HG03103 (cell line): ENCODE results near the gene NEMF.
"Not testable (repeated sequence)": the region's sequence is repeated elsewhere in the genome, so short reads cannot be mapped to it uniquely, and the experiment has no call there.

Experiments used
- ATAC-seq: cut with Tn5 transposase; IDR thresholded peaks from one replicate; pipeline ENCODE4 v1.9.1; 2021; ENCODE audit warnings: low read depth; ENCODE audit not compliant: unreplicated experiment

The NEMF gene

GRCh38 chr14:49852301-49853157 is at the start of gene NEMF:
TSS of gene NEMF (minus strand) at chr14:49852788. CDS start at chr14:49852753, 35 bp downstream.
- ATAC-seq = peak; percentile 71

- no peak for ATAC-seq
These were observed 48.4 kb upstream of the NEMF start for GRCh38 chr14:49900973-49901372.

GRCh38 chr14:49898485-49898884 is 45.9 kb upstream of the NEMF start:
- no peak for ATAC-seq

GRCh38 chr14:49897965-49898364 is 45.4 kb upstream of the NEMF start:
- no peak for ATAC-seq

- no peak for ATAC-seq
These were observed 44.8 kb upstream of the NEMF start for GRCh38 chr14:49897414-49897813.

- ATAC-seq = no peak
These were observed 44.4 kb upstream of the NEMF start for GRCh38 chr14:49896966-49897365.

- not testable (repeated sequence) for ATAC-seq
These were observed 43.7 kb upstream of the NEMF start for GRCh38 chr14:49896272-49896671.

GRCh38 chr14:49895480-49895879 is 42.9 kb upstream of the NEMF start:
- ATAC-seq = no peak

- not testable (repeated sequence) for ATAC-seq
These were observed 41.9 kb upstream of the NEMF start for GRCh38 chr14:49894214-49895107.

GRCh38 chr14:49893309-49894213 is 41.0 kb upstream of the NEMF start:
- ATAC-seq = peak; percentile 36

- ATAC-seq = peak; percentile 78
These were observed 40.2 kb upstream of the NEMF start, which contains the start of gene ARF6 for GRCh38 chr14:49892636-49893308. TSS of gene ARF6 (plus strand) at chr14:49893082. CDS start at chr14:49893737, 655 bp downstream.

- peak; percentile 38 for ATAC-seq
These were observed 39.7 kb upstream of the NEMF start for GRCh38 chr14:49892301-49892635.

GRCh38 chr14:49888293-49888692 is 35.7 kb upstream of the NEMF start:
- ATAC-seq = no peak

GRCh38 chr14:49886523-49886922 is 33.9 kb upstream of the NEMF start:
- ATAC-seq = no peak

- ATAC-seq = no peak
These were observed 30.5 kb upstream of the NEMF start for GRCh38 chr14:49882826-49883694.

- no peak for ATAC-seq
These were observed 28.9 kb upstream of the NEMF start for GRCh38 chr14:49881350-49882001.

GRCh38 chr14:49880267-49881064 is 27.9 kb upstream of the NEMF start:
- ATAC-seq = no peak
